Cardiac fibroblast (primary cell): ENCODE results near the gene FOXF2.

Experiments
- DNase-seq, 2 donors: peaks; one replicate each; pipeline versions ENCODE4 v3.0.0 to v3.0.0-alpha.2; 2010; ENCODE audit warnings: low read depth in 2 of 2
- H3K4me3 ChIP-seq, 2 donors: replicated peaks in 1 of 2; 1 replicate in 1 of 2; 2 replicates in 1 of 2; pipeline ENCODE4 v1.5.1; 2011; ENCODE audit warnings: low read depth in 2 of 2, low read length in 2 of 2, mild to moderate bottlenecking in 2 of 2, moderate library complexity in 1 of 2
- TF ChIP-seq, protein P1 (sequence below): IDR thresholded peaks from one replicate; pipeline ENCODE4 v1.5.1; 2011; ENCODE audit warnings: low read depth, mild to moderate bottlenecking, low read length, inconsistent platforms

Gene FOXF2

GRCh38 chr6:1409774-1410465 is 20.5 kb downstream of the FOXF2 start:
- DNase-seq: no peak
- no peak overlapping the region for H3K4me3 ChIP-seq
- TF ChIP-seq, protein P1, sequence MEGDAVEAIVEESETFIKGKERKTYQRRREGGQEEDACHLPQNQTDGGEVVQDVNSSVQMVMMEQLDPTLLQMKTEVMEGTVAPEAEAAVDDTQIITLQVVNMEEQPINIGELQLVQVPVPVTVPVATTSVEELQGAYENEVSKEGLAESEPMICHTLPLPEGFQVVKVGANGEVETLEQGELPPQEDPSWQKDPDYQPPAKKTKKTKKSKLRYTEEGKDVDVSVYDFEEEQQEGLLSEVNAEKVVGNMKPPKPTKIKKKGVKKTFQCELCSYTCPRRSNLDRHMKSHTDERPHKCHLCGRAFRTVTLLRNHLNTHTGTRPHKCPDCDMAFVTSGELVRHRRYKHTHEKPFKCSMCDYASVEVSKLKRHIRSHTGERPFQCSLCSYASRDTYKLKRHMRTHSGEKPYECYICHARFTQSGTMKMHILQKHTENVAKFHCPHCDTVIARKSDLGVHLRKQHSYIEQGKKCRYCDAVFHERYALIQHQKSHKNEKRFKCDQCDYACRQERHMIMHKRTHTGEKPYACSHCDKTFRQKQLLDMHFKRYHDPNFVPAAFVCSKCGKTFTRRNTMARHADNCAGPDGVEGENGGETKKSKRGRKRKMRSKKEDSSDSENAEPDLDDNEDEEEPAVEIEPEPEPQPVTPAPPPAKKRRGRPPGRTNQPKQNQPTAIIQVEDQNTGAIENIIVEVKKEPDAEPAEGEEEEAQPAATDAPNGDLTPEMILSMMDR: no peak

GRCh38 chr6:1412901-1413300 is 23.5 kb downstream of the FOXF2 start:
- TF ChIP-seq, protein P1: no peak
- DNase-seq: no peak
- no peak overlapping the region for H3K4me3 ChIP-seq

GRCh38 chr6:1415416-1416063 is 26.2 kb downstream of the FOXF2 start:
- DNase-seq: no peak
- TF ChIP-seq, protein P1: no peak

GRCh38 chr6:1416191-1416760 is 26.9 kb downstream of the FOXF2 start:
- no peak for DNase-seq
- TF ChIP-seq, protein P1: no peak
- no peak overlapping the region for H3K4me3 ChIP-seq

More at GRCh38 chr6:1415416-1416063, 26.2 kb downstream of the FOXF2 start:
- H3K4me3 ChIP-seq: no peak overlapping the region

- TF ChIP-seq, protein P1: no peak
- DNase-seq: no peak
- no peak overlapping the region for H3K4me3 ChIP-seq
Measured at GRCh38 chr6:1416820-1417219, 27.4 kb downstream of the FOXF2 start.

DNA sequence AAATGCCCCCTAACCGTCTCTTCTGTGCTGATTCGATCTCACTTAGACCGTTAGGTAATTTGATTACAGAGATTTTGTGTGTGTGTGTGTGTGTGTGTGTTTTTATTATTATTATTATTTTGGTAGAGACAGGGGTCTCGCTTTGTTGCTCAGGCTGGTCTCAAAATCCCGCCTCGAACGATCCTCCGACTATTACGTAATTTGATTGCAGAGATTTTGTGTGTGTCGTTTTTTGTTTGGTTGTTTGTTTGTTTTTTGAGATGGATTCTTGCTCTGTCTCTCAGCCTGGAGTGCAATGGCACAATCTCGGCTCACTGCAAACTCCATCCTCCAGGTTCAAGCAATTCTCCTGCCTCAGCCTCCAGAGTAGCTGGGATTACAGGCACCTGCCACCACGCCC is 28.3 kb downstream of the FOXF2 start:
- no peak overlapping the region for H3K4me3 ChIP-seq
- no peak for DNase-seq
- TF ChIP-seq, protein P1: no peak
